ENCODE measurements around the gene PPP4R3A. TPM values are rescaled to one million over a fixed set of nuclear protein-coding genes. Genes with fewer than 3 reads are reported as not detected.

Gene PPP4R3A
- total and polyA plus RNA-seq, 2 of the 4 experiments (the other 2 are of a cell fraction): 28.2 to 28.9 TPM

DNA sequence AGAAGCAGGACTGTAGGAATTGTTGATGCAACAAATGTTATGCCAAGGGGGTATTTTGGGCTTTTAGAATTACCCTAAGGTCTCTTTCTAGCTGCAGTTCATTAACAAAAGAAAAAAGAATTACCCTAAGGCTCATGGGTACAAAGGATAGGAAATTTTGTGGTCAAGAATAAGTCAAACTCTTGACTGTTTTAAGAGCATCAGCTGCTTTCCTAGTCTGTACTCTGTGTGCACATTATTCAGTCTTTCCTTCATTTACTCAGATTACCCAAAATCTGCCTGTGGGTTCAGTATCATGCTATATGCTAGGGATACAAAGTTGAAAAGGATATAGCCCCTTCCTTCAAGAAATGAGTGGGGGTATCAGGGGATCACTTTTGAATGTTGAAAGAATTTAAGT is 56.0 kb downstream of the PPP4R3A start:
- Histone ChIP-seq H4K91ac (ENCODE audit: insufficient read depth, low read depth, low read length) (no peak overlapping the region), H2BK15ac (ENCODE audit: low read depth, low read length) (no peak overlapping the region), H3K14ac (replicated peaks; ENCODE audit: low read depth, low read length) (no peak overlapping the region), H4K5ac (ENCODE audit: low read depth, low read length) (no peak overlapping the region), H2BK120ac (ENCODE audit: low read depth, low read length) (no peak overlapping the region), H4K20me1 (ENCODE audit: insufficient read depth, low read length) (0 out of 2 replicates have a peak, but pooled peaks cover 6% of the 10 kb centered on the region), H3K9me1 (ENCODE audit: insufficient read depth, low read length) (no peaks in the 10 kb centered on the region; the same call in 1 of the 2 replicates), H3K4me3 (ENCODE audit: insufficient read depth, low read depth, low read length) (no peak overlapping the region), H3K9ac (ENCODE audit: low read depth, low read length) (no peak overlapping the region), H3K4me2 (ENCODE audit: low read depth, low read length) (no peak overlapping the region), H3K9me3 (ENCODE audit: control insufficient read depth, insufficient read depth, low read length) (no peaks in the 10 kb centered on the region), H3K18ac (ENCODE audit: low read depth, low read length) (no peak overlapping the region), H2AK5ac (ENCODE audit: low read depth, low read length) (no peak overlapping the region), H2AFZ (replicated peaks; ENCODE audit: low read length, poor library complexity) (no peak overlapping the region), H4K8ac (ENCODE audit: low read depth in 2 of 2, low read length in 2 of 2) (no peak overlapping the region), H3K4me1 (ENCODE audit: control insufficient read depth, insufficient read depth, low read length) (no peaks in the 10 kb centered on the region), H3K79me1 (ENCODE audit: low read depth in 1 of 2, low read length in 2 of 2) (no peaks in the 10 kb centered on the region), H2AK9ac (replicated peaks; ENCODE audit: low read depth, low read length, poor library complexity) (peak overlapping the region; percentile 25), H3K27me3 (ENCODE audit: control insufficient read depth, insufficient read depth, low read length) (no peaks in the 10 kb centered on the region), H3K4ac (ENCODE audit: low read depth, low read length) (no peak overlapping the region), H3K36me3 (ENCODE audit: control insufficient read depth, insufficient read depth, low read length) (peaks cover 16% of the 10 kb centered on the region), H3K27ac (ENCODE audit: insufficient read depth, low read length) (no peak overlapping the region), H3K23ac (ENCODE audit: low read depth, low read length) (no peak overlapping the region), H2BK20ac (ENCODE audit: low read depth, low read length) (no peak overlapping the region), H3K56ac (ENCODE audit: extremely low read depth, insufficient read depth, low read length) (no peak overlapping the region), H2BK5ac (ENCODE audit: low read depth, low read length, poor library complexity, severe bottlenecking) (no peak overlapping the region)
- dilution Hi-C loops (cut with HindIII; ENCODE audit: low sequenced_read_pairs, unreplicated experiment) (no loop called here), intact Hi-C loops (cut with micrococcal nuclease) (no loop called here), in situ Hi-C loops (cut with MboI; ENCODE audit: low sequenced_read_pairs) (no loop called here)
- no TSS peak for BruUV-seq (replicated peaks)
- TF ChIP-seq POLR2A (IDR thresholded peaks at IDR 0.05; ENCODE audit: low read depth, low read length) (no peak), FOS (IDR thresholded peaks at IDR 0.05; ENCODE audit: low read depth, low read length) (no peak), RAD21 (IDR thresholded peaks at IDR 0.05; ENCODE audit: low read length) (no peak), CEBPB (IDR thresholded peaks at IDR 0.05; ENCODE audit: low read depth, low read length) (no peak), NFE2L2 (IDR thresholded peaks at IDR 0.05; ENCODE audit: low read depth, low read length) (no peak), MAZ (IDR thresholded peaks at IDR 0.05; ENCODE audit: borderline replicate concordance, low read depth, low read length) (no peak), MAFK (IDR thresholded peaks at IDR 0.05; ENCODE audit: low read depth, low read length) (no peak), RCOR1 (IDR thresholded peaks at IDR 0.05; ENCODE audit: insufficient replicate concordance, low read length) (no peak), BHLHE40 (IDR thresholded peaks at IDR 0.05; ENCODE audit: low read depth, low read length) (no peak), SMC3 (IDR thresholded peaks at IDR 0.05; ENCODE audit: low read depth, low read length) (no peak), RFX5 (IDR thresholded peaks at IDR 0.05; ENCODE audit: low read depth, low read length) (no peak), MXI1 (IDR thresholded peaks at IDR 0.05; ENCODE audit: borderline replicate concordance, low read depth, low read length) (no peak), CHD1 (IDR thresholded peaks at IDR 0.05; ENCODE audit: low read depth, low read length) (no peak)
- TF ChIP-seq, protein P1, sequence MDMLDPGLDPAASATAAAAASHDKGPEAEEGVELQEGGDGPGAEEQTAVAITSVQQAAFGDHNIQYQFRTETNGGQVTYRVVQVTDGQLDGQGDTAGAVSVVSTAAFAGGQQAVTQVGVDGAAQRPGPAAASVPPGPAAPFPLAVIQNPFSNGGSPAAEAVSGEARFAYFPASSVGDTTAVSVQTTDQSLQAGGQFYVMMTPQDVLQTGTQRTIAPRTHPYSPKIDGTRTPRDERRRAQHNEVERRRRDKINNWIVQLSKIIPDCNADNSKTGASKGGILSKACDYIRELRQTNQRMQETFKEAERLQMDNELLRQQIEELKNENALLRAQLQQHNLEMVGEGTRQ (IDR thresholded peaks at IDR 0.05; ENCODE audit: low read depth, low read length): no peak
- TF ChIP-seq, protein P2, sequence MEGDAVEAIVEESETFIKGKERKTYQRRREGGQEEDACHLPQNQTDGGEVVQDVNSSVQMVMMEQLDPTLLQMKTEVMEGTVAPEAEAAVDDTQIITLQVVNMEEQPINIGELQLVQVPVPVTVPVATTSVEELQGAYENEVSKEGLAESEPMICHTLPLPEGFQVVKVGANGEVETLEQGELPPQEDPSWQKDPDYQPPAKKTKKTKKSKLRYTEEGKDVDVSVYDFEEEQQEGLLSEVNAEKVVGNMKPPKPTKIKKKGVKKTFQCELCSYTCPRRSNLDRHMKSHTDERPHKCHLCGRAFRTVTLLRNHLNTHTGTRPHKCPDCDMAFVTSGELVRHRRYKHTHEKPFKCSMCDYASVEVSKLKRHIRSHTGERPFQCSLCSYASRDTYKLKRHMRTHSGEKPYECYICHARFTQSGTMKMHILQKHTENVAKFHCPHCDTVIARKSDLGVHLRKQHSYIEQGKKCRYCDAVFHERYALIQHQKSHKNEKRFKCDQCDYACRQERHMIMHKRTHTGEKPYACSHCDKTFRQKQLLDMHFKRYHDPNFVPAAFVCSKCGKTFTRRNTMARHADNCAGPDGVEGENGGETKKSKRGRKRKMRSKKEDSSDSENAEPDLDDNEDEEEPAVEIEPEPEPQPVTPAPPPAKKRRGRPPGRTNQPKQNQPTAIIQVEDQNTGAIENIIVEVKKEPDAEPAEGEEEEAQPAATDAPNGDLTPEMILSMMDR (conservative IDR thresholded peaks at IDR 0.05; ENCODE audit: low read depth, low read length): no peak
- TF ChIP-seq, protein P3, sequence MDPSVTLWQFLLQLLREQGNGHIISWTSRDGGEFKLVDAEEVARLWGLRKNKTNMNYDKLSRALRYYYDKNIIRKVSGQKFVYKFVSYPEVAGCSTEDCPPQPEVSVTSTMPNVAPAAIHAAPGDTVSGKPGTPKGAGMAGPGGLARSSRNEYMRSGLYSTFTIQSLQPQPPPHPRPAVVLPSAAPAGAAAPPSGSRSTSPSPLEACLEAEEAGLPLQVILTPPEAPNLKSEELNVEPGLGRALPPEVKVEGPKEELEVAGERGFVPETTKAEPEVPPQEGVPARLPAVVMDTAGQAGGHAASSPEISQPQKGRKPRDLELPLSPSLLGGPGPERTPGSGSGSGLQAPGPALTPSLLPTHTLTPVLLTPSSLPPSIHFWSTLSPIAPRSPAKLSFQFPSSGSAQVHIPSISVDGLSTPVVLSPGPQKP (IDR thresholded peaks at IDR 0.05; ENCODE audit: borderline replicate concordance, low read depth, low read length): no peak
- ATAC-seq (ENCODE audit: low read depth): no peak
- DNase-seq: no peak
- POLR2A ChIA-PET (ENCODE audit: unreplicated experiment): no interaction called here
- CTCF ChIA-PET: no interaction called here

Measured in IMR-90 (cell line).